Peyer's patch (tissue), 4 donors: Measurements from ENCODE around the gene ARHGEF1. TPM values are rescaled to one million over a fixed set of nuclear protein-coding genes. Genes with fewer than 3 reads are reported as not detected.
A peak's percentile ranks its signal among the peaks of the same experiment; 100 is the strongest.

Experiments used
- DNase-seq, 3 donors: peaks; one replicate each; pipeline ENCODE4 v3.0.0-alpha.2; 2017 to 2019
- H3K27ac ChIP-seq, 4 donors: fragments of 200-600 bp; sonication (generic); one replicate each; pipeline ENCODE4 v1.5.1; 2016 to 2019
- H3K27me3 ChIP-seq, 2 donors: fragments of 200-600 bp; sonication (generic); one replicate each; pipeline ENCODE4 v1.5.1; 2019
- H3K36me3 ChIP-seq, 3 donors: fragments of 200-600 bp; sonication (generic); one replicate each; pipeline ENCODE4 v1.5.1; 2016 to 2019
- H3K4me1 ChIP-seq, 4 donors: fragments of 200-600 bp; sonication (generic); one replicate each; pipeline ENCODE4 v1.5.1; 2016 to 2019
- H3K4me3 ChIP-seq, 4 donors: fragments of 200-600 bp; sonication (generic); 1 replicate in 3 of 4; 2 replicates in 1 of 4; pipeline ENCODE4 v1.5.1; 2016 to 2019; ENCODE audit warnings: mild to moderate bottlenecking in 1 of 4
- H3K9me3 ChIP-seq, 4 donors: fragments of 200-600 bp; sonication (generic); one replicate each; pipeline ENCODE4 v1.5.1; 2016 to 2019; ENCODE audit warnings: mild to moderate bottlenecking in 1 of 4
- POLR2A ChIP-seq, 2 donors: fragments of 450-650 bp; IDR thresholded peaks; one replicate each; pipeline ENCODE4 v1.5.1; 2017; ENCODE audit warnings: antibody characterized with exemption in 2 of 2, mild to moderate bottlenecking in 2 of 2, moderate library complexity in 2 of 2
- small RNA-seq, 2 donors: library from RNA; depleted of rRNA; stranded (forward); fragments of <200 nt; gene quantifications; one replicate each; pipeline ENCODE3, GENCODE V24; 2016
- total RNA-seq, 4 donors: library from RNA; depleted of rRNA; stranded (reverse); fragments of >200 nt; gene quantifications; one replicate each; pipeline ENCODE4 v1.1.0, GENCODE V29; 2016
- TF ChIP-seq, protein P1 (sequence below), 6 experiments: fragments of 450-650 bp in 4 of 6; fragments of 200-600 bp in 2 of 6; sonication (generic) in 1 of 6; IDR thresholded peaks; one replicate each; pipeline ENCODE4 v1.5.1; 2017 to 2019; ENCODE audit warnings: antibody characterized with exemption in 6 of 6, mild to moderate bottlenecking in 3 of 6, moderate library complexity in 1 of 6

ARHGEF1 gene
- total RNA-seq, 4 donors from 2014 or later: 90.0 to 368 (median 148) TPM

DNA sequence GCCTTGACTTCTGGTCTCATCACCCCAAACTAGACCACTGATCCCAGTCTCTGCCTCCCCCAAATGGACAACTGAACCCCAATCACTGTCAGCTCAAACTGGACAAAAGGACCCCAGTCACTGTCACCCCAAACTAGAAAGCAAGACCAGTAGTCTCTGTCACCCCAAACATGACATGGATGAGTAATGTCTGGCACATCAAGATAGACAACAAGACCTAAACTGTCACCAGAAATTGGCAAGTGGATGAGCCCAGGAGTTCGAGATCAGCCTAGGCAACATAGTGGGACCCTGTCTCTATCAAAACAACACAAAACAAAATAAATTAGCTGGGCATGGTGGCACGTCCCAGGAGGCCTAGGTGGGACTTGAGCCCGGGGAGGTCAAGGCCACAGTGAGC, 64.1 kb downstream of the ARHGEF1 start:
- H3K4me1 ChIP-seq: peaks cover 0 to 19% (median 5%) of the 10 kb centered on the region in 4 donors
- DNase-seq: no peak

GRCh38 chr19:41951686-41952172, 68.7 kb downstream of the ARHGEF1 start:
- DNase-seq: peak; percentile 81 to 96 (median 89)
- Histone ChIP-seq H3K27me3 (no peaks in the 10 kb centered on the region), H3K4me3 (no peak overlapping the region), H3K27ac (no peak overlapping the region), H3K9me3 (no peaks in the 10 kb centered on the region), H3K4me1 (peaks cover 0 to 7% (median under 1%) of the 10 kb centered on the region in 4 donors), H3K36me3 (no peaks in the 10 kb centered on the region)
- TF ChIP-seq, protein P1, sequence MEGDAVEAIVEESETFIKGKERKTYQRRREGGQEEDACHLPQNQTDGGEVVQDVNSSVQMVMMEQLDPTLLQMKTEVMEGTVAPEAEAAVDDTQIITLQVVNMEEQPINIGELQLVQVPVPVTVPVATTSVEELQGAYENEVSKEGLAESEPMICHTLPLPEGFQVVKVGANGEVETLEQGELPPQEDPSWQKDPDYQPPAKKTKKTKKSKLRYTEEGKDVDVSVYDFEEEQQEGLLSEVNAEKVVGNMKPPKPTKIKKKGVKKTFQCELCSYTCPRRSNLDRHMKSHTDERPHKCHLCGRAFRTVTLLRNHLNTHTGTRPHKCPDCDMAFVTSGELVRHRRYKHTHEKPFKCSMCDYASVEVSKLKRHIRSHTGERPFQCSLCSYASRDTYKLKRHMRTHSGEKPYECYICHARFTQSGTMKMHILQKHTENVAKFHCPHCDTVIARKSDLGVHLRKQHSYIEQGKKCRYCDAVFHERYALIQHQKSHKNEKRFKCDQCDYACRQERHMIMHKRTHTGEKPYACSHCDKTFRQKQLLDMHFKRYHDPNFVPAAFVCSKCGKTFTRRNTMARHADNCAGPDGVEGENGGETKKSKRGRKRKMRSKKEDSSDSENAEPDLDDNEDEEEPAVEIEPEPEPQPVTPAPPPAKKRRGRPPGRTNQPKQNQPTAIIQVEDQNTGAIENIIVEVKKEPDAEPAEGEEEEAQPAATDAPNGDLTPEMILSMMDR (IDR thresholded peaks at IDR 0.05): peak; percentile 92 to 99 (median 96)
- TF ChIP-seq POLR2A (IDR thresholded peaks at IDR 0.05): no peak

More for the DNA sequence above, 64.1 kb downstream of the ARHGEF1 start:
- Histone ChIP-seq H3K4me3 (no peak overlapping the region), H3K9me3 (no peaks in the 10 kb centered on the region), H3K27me3 (no peaks in the 10 kb centered on the region), H3K36me3 (no peaks in the 10 kb centered on the region), H3K27ac (peak overlapping the region in 1 of 4 donors; percentile 76)
- no peak for TF ChIP-seq POLR2A (IDR thresholded peaks at IDR 0.05)
- TF ChIP-seq, protein P1 (IDR thresholded peaks at IDR 0.05): no peak

DNA sequence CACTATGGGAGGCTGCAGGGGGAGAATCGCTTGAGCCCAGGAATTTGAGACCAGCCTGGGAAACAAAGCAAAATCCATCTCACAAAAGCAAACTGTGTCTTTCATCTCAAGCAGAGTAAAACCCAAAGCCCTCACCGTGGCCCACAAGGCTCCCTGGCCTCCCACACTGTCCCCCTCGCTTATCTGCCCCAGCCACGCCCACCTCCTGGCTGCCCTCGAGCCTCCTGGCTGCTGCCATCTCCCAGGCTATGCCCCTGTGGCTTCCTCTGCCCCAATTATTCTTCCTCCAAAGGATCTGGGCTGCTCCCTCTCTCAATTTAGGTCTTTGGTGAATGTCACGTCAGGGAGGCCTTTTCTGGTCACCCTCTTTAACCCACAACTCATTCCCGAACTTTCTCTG, 72.5 kb downstream of the ARHGEF1 start:
- peak overlapping the region in 1 of 4 donors; percentile 100 for H3K27ac ChIP-seq

GRCh38 chr19:41956621-41957020, 73.6 kb downstream of the ARHGEF1 start:
- H3K27ac ChIP-seq: peak overlapping the region in 3 of 4 donors; percentile 94 to 100 (median 96)
- peak in 1 of 3 donors; percentile 59 for DNase-seq

More for the DNA sequence above, 72.5 kb downstream of the ARHGEF1 start:
- Histone ChIP-seq H3K36me3 (no peaks in the 10 kb centered on the region), H3K27me3 (no peaks in the 10 kb centered on the region), H3K4me3 (no peak overlapping the region), H3K9me3 (no peaks in the 10 kb centered on the region), H3K4me1 (peaks cover 0 to 16% (median 10%) of the 10 kb centered on the region in 4 donors)
- no peak for DNase-seq
- TF ChIP-seq, protein P1 (IDR thresholded peaks at IDR 0.05): no peak
- no peak for TF ChIP-seq POLR2A (IDR thresholded peaks at IDR 0.05)

More at GRCh38 chr19:41956621-41957020, 73.6 kb downstream of the ARHGEF1 start:
- H3K9me3 ChIP-seq: no peaks in the 10 kb centered on the region
- H3K36me3 ChIP-seq: no peaks in the 10 kb centered on the region
- H3K4me3 ChIP-seq: peak overlapping the region in 2 of 4 donors; percentile 92 to 96
- H3K4me1 ChIP-seq: peaks cover 0 to 16% (median 9%) of the 10 kb centered on the region in 4 donors
- no peaks in the 10 kb centered on the region for H3K27me3 ChIP-seq
- TF ChIP-seq POLR2A (IDR thresholded peaks at IDR 0.05): no peak
- TF ChIP-seq, protein P1 (IDR thresholded peaks at IDR 0.05): no peak

Small RNAs within 50 kb of the gene (small RNA-seq; reads per million reads assigned to genes)
- 0 reads per million in 2 donors for gene MIR6797

Other genes with a start within 250 kb of the ARHGEF1 start
- not detected for gene CEACAM7, start 194.9 kb upstream of the ARHGEF1 start, total RNA-seq
- gene CEACAM5, start 174.6 kb upstream of the ARHGEF1 start, total RNA-seq: 100 to 1,000 TPM in 2 of 4 donors, 10 to 100 TPM in 2; 63.9 to 113 (median 99.3) TPM
- 10 to 100 TPM in 2 of 4 donors, 1 to 10 TPM in 1, not detected in 1; 6.8 to 31.9 (median 10.5) TPM for gene CEACAM6, start 127.7 kb upstream of the ARHGEF1 start, total RNA-seq
- not detected for gene CEACAM3, start 86.6 kb upstream of the ARHGEF1 start, total RNA-seq
- not detected for gene LYPD4, start 38.5 kb upstream of the ARHGEF1 start, total RNA-seq
- not detected for gene DMRTC2, start 38.1 kb upstream of the ARHGEF1 start, total RNA-seq
- 100 to 1,000 TPM; 363 to 861 (median 619) TPM for gene RPS19, start 22.9 kb upstream of the ARHGEF1 start, total RNA-seq
- 10 to 100 TPM in 1 of 4 donors, 1 to 10 TPM in 3; 2.8 to 65.2 (median 4.2) TPM for gene CD79A, start 5.9 kb upstream of the ARHGEF1 start, total RNA-seq
- gene ERFL, start 45.3 kb downstream of the ARHGEF1 start, total RNA-seq: 1 to 10 TPM in 2 of 4 donors, under 1 TPM in 1, not detected in 1; 0.94 to 1.7 (median 1.7) TPM
- gene RABAC1, start 76.1 kb downstream of the ARHGEF1 start, total RNA-seq: 100 to 1,000 TPM in 3 of 4 donors, 10 to 100 TPM in 1; 81.7 to 146 (median 124) TPM
- 1 to 10 TPM in 1 of 4 donors, under 1 TPM in 3; 0.35 to 1.3 (median 0.81) TPM for gene ATP1A3, start 111.0 kb downstream of the ARHGEF1 start, total RNA-seq
- 1 to 10 TPM in 2 of 4 donors, under 1 TPM in 2; 0.57 to 7.4 (median 0.89) TPM for gene GRIK5, start 187.0 kb downstream of the ARHGEF1 start, total RNA-seq
- 10 to 100 TPM; 11.0 to 24.2 (median 17.0) TPM for gene ZNF574, start 193.0 kb downstream of the ARHGEF1 start, total RNA-seq
- gene POU2F2, start 249.3 kb downstream of the ARHGEF1 start, total RNA-seq: 10 to 100 TPM in 1 of 4 donors, 1 to 10 TPM in 2, under 1 TPM in 1; 0.88 to 30.5 (median 3.2) TPM